Measurements from ENCODE around the gene KRT79. TPM values are rescaled to one million over a fixed set of nuclear protein-coding genes. Genes with fewer than 3 reads are reported as not detected.

KRT79 gene
- total RNA-seq, 1 experiment from 2014 or later, result not detected

DNA sequence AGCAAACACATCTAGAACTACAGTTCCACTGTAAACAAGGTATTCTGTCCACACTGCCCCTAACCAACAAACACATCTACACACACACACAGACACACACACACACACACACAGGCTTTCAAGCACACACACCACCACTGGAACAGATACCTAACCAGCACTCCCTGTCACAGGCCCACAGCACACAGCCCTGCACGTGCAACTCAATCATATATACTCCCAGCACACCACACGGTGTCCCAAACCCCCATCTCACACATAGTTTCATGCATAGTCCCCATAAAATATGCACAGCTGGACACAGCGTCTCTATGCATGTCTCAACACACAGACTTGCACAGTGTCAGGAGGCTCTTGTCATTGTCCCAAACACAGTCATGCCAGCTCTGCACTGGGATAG, 43.1 kb upstream of the KRT79 start:
- Mint-ChIP-seq H3K4me3 (ENCODE audit: low read depth, unreplicated experiment) (no peak overlapping the region), H3K9me3 (ENCODE audit: low read depth, unreplicated experiment) (no peaks in the 10 kb centered on the region), H3K27ac (ENCODE audit: unreplicated experiment) (no peak overlapping the region), H3K4me1 (ENCODE audit: low read depth, unreplicated experiment) (peaks cover 59% of the 10 kb centered on the region), H3K36me3 (ENCODE audit: insufficient read depth, unreplicated experiment) (peaks cover 17% of the 10 kb centered on the region), H3K27me3 (ENCODE audit: unreplicated experiment) (no peaks in the 10 kb centered on the region)
- no peak for DNase-seq
- TF ChIP-seq, protein P1, sequence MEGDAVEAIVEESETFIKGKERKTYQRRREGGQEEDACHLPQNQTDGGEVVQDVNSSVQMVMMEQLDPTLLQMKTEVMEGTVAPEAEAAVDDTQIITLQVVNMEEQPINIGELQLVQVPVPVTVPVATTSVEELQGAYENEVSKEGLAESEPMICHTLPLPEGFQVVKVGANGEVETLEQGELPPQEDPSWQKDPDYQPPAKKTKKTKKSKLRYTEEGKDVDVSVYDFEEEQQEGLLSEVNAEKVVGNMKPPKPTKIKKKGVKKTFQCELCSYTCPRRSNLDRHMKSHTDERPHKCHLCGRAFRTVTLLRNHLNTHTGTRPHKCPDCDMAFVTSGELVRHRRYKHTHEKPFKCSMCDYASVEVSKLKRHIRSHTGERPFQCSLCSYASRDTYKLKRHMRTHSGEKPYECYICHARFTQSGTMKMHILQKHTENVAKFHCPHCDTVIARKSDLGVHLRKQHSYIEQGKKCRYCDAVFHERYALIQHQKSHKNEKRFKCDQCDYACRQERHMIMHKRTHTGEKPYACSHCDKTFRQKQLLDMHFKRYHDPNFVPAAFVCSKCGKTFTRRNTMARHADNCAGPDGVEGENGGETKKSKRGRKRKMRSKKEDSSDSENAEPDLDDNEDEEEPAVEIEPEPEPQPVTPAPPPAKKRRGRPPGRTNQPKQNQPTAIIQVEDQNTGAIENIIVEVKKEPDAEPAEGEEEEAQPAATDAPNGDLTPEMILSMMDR (IDR thresholded peaks at IDR 0.05; ENCODE audit: unreplicated experiment), result no peak
- intact Hi-C loops (cut with micrococcal nuclease; ENCODE audit: unreplicated experiment), result no loop called here
- no TSS peak for BruUV-seq (replicated peaks)
- CTCF ChIA-PET, result no interaction called here

DNA sequence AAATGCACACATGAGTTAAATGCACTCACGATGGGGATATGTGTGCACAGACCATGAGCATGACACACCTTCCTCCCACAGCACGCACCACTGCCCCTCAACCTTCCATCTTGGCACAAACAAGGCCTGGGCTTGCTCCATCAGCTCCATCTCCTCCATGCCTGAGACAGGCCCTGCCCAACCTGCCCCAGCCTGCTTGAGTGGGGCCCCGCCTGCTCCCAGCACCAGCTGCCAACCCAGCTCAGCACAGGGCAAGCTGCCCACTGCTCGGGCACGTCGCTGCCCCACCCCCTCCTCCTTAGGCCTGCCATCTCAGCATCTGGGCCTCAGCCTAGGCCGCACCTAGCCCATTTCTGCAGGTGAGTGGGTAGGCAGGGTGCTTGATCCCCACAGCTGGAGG, 42.3 kb upstream of the KRT79 start:
- CTCF ChIA-PET, result no interaction called here
- BruUV-seq (replicated peaks), result no TSS peak
- TF ChIP-seq, protein P1 (IDR thresholded peaks at IDR 0.05; ENCODE audit: unreplicated experiment), result no peak
- no peaks in the 10 kb centered on the region for H3K27me3 Mint-ChIP-seq (ENCODE audit: unreplicated experiment)
- DNase-seq, result no peak
- H3K9me3 Mint-ChIP-seq (ENCODE audit: low read depth, unreplicated experiment), result no peaks in the 10 kb centered on the region
- peaks cover 68% of the 10 kb centered on the region for H3K4me1 Mint-ChIP-seq (ENCODE audit: low read depth, unreplicated experiment)
- intact Hi-C loops (cut with micrococcal nuclease; ENCODE audit: unreplicated experiment), result no loop called here
- peaks cover 17% of the 10 kb centered on the region for H3K36me3 Mint-ChIP-seq (ENCODE audit: insufficient read depth, unreplicated experiment)
- H3K4me3 Mint-ChIP-seq (ENCODE audit: low read depth, unreplicated experiment), result no peak overlapping the region
- H3K27ac Mint-ChIP-seq (ENCODE audit: unreplicated experiment), result no peak overlapping the region

DNA sequence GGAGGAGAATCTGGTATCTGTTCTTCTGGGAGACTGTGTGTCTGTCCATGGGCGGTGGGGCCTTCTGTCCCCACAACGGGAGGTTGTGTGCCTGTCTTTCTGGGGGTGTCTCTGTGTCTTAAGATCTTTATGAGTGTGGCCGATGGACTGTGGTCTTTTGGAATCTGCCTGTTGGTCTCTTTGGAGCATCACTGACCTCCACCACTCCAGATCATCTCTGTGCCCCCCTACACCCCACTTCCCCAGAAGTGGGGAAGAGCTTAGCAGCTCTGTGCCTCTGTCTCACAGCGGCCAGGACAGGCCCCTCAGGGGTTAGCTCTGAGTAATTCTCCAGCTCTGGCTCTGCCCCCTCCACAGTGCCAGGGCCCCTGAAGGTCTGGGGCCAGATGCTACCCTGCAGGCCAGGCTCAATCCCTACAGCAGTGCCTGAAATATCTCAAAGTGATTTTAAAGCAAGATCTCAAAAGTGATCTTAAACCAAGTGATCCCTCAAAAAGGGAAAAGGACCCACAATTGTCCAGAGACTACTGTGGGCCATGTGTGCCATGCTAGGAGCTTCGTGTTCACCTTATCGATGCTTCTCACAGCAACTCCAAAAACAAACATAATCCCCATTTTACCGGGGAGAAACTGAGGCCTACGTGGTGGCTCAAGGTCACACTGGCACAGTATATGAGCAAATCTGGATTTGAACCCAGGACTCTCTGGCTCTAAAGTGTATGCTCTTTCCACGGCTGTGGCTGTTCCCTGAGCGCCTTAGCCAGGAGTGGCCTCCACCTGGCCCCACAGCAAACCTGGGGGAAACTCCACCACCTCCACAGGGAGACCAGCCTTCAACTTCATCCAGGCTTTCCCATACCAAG, 40.7 kb upstream of the KRT79 start:
- Mint-ChIP-seq H3K36me3 (ENCODE audit: insufficient read depth, unreplicated experiment) (peaks cover 17% of the 10 kb centered on the region), H3K27me3 (ENCODE audit: unreplicated experiment) (no peaks in the 10 kb centered on the region), H3K4me3 (ENCODE audit: low read depth, unreplicated experiment) (peak overlapping the region; percentile 64), H3K9me3 (ENCODE audit: low read depth, unreplicated experiment) (no peaks in the 10 kb centered on the region), H3K27ac (ENCODE audit: unreplicated experiment) (peak overlapping the region; percentile 99), H3K4me1 (ENCODE audit: low read depth, unreplicated experiment) (peaks cover 83% of the 10 kb centered on the region)
- TF ChIP-seq, protein P1 (IDR thresholded peaks at IDR 0.05; ENCODE audit: unreplicated experiment), result no peak
- TSS peak; percentile 89 for BruUV-seq (replicated peaks)
- intact Hi-C loops (cut with micrococcal nuclease; ENCODE audit: unreplicated experiment), result loop anchor here (5.0 kb wide), 1 partner anchor 208 kb away; no protein-coding TSS in a partner anchor
- no peak for DNase-seq
- CTCF ChIA-PET, result interaction anchor here (0.7 to 2.2 kb wide), 5 partner anchors 9 to 728 kb away, joined by 3 to 6 read pairs (median 3); no protein-coding TSS in a partner anchor

DNA sequence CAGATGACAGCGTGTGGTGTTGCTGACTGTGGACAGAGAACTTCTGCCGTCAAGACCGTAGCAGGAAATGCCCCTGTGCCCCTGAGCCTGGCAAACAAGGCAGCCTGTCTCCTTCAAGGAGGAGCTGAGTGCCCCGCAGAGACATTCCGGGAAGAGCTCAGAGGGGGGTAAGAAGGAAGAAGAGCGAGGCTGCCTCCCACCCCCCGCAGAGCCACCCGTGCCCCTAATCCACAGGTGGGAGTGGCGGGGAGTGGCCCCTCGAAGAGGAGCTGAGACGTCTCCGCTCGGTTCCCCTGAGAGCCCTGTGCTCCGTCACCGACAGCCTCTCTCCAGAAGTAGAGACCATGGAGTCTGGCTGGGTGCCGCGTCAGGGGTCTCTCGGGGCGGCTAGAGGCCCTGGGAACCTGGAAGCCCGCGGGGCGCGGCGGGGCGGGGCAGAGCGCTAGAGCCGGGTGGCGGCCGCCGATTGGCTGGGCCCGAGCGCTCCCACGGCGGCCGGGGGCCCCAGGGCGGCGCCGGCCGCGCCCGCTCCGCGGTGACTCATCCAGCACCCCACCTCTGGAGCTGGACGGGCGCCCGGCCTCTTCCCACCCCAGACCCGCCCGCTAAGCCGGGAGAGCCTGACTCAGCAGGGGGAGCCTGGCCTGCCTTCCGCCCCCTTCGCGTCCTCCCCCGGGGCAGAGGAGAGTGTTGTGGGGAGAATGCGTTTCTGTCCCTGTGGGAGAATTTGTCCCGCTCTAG, 39.9 kb upstream of the KRT79 start:
- TF ChIP-seq, protein P1 (IDR thresholded peaks at IDR 0.05; ENCODE audit: unreplicated experiment), result no peak
- H3K4me3 Mint-ChIP-seq (ENCODE audit: low read depth, unreplicated experiment), result peak overlapping the region; percentile 64
- H3K27ac Mint-ChIP-seq (ENCODE audit: unreplicated experiment), result peak overlapping the region; percentile 99
- peaks cover 17% of the 10 kb centered on the region for H3K36me3 Mint-ChIP-seq (ENCODE audit: insufficient read depth, unreplicated experiment)
- BruUV-seq (replicated peaks), result TSS peak; percentile 97
- no peaks in the 10 kb centered on the region for H3K27me3 Mint-ChIP-seq (ENCODE audit: unreplicated experiment)
- DNase-seq, result peak; percentile 84
- CTCF ChIA-PET, result interaction anchor here (0.5 to 2.2 kb wide), 6 partner anchors 8 to 494 kb away, joined by 3 to 6 read pairs (median 3); no protein-coding TSS in a partner anchor
- H3K4me1 Mint-ChIP-seq (ENCODE audit: low read depth, unreplicated experiment), result peaks cover 82% of the 10 kb centered on the region
- no peaks in the 10 kb centered on the region for H3K9me3 Mint-ChIP-seq (ENCODE audit: low read depth, unreplicated experiment)
- intact Hi-C loops (cut with micrococcal nuclease; ENCODE audit: unreplicated experiment), result loop anchor here (5.0 kb wide), 1 partner anchor 207 kb away; no protein-coding TSS in a partner anchor
